Measurements from ENCODE around the gene FGFR2.

DNA sequence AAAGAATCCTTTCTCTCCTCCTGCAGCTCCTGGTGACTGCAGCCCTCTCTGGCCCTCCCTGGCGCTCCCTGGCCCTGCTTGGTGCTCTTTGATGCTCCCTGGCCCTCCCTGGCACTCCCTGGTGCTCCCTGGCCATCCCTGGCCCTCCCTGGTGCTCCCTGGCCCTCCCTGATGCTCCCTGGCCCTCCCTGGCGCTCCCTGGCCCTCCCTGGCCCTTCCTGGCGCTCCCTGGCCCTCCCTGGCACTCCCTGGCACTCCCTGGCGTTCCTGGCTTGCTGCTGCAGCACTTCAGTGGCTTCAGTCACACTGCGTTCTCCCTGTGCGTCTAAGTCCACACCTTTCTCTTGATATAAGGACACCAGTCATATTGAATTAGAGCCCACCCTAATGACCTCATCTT, 15.2 kb upstream of the FGFR2 start:
- TF ChIP-seq, protein P1, sequence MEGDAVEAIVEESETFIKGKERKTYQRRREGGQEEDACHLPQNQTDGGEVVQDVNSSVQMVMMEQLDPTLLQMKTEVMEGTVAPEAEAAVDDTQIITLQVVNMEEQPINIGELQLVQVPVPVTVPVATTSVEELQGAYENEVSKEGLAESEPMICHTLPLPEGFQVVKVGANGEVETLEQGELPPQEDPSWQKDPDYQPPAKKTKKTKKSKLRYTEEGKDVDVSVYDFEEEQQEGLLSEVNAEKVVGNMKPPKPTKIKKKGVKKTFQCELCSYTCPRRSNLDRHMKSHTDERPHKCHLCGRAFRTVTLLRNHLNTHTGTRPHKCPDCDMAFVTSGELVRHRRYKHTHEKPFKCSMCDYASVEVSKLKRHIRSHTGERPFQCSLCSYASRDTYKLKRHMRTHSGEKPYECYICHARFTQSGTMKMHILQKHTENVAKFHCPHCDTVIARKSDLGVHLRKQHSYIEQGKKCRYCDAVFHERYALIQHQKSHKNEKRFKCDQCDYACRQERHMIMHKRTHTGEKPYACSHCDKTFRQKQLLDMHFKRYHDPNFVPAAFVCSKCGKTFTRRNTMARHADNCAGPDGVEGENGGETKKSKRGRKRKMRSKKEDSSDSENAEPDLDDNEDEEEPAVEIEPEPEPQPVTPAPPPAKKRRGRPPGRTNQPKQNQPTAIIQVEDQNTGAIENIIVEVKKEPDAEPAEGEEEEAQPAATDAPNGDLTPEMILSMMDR (IDR thresholded peaks at IDR 0.05), result no peak
- TF ChIP-seq POLR2A (IDR thresholded peaks at IDR 0.05), result no peak
- TF ChIP-seq POLR2AphosphoS5 (IDR thresholded peaks at IDR 0.05), result no peak
- no peak for TF ChIP-seq EP300 (IDR thresholded peaks at IDR 0.05)
